ENCODE results near the gene LGALSL.

The LGALSL gene

GRCh38 chr2:64481665-64482064 lies 27.7 kb downstream of the LGALSL start:
- TF ChIP-seq MAX (IDR thresholded peaks at IDR 0.05; ENCODE audit: low read depth, low read length): no peak
- TF ChIP-seq MYC (IDR thresholded peaks at IDR 0.05; ENCODE audit: low read depth, low read length): no peak
- no peak for TF ChIP-seq CTCF (IDR thresholded peaks at IDR 0.05; ENCODE audit: low read depth, low read length)
- no peak for TF ChIP-seq POLR2A (IDR thresholded peaks at IDR 0.05; ENCODE audit: extremely low read depth, insufficient read length)
- no peak overlapping the region for H3K4me3 ChIP-seq (ENCODE audit: low read depth, low read length)
- no peak for DNase-seq (ENCODE audit: low read depth)

- H3K4me3 ChIP-seq (ENCODE audit: low read depth, low read length): no peak overlapping the region
- no peak for TF ChIP-seq CTCF (IDR thresholded peaks at IDR 0.05; ENCODE audit: low read depth, low read length)
- no peak for TF ChIP-seq POLR2A (IDR thresholded peaks at IDR 0.05; ENCODE audit: extremely low read depth, insufficient read length)
- no peak for TF ChIP-seq MYC (IDR thresholded peaks at IDR 0.05; ENCODE audit: low read depth, low read length)
- TF ChIP-seq MAX (IDR thresholded peaks at IDR 0.05; ENCODE audit: low read depth, low read length): no peak
- DNase-seq (ENCODE audit: low read depth): no peak
Observed at GRCh38 chr2:64482243-64482642, 28.3 kb downstream of the LGALSL start.

GRCh38 chr2:64482765-64483504 lies 29.0 kb downstream of the LGALSL start:
- no peak overlapping the region for H3K4me3 ChIP-seq (ENCODE audit: low read depth, low read length)
- DNase-seq (ENCODE audit: low read depth): no peak
- TF ChIP-seq MAX (IDR thresholded peaks at IDR 0.05; ENCODE audit: low read depth, low read length): no peak
- no peak for TF ChIP-seq CTCF (IDR thresholded peaks at IDR 0.05; ENCODE audit: low read depth, low read length)
- no peak for TF ChIP-seq POLR2A (IDR thresholded peaks at IDR 0.05; ENCODE audit: extremely low read depth, insufficient read length)
- no peak for TF ChIP-seq MYC (IDR thresholded peaks at IDR 0.05; ENCODE audit: low read depth, low read length)

- H3K4me3 ChIP-seq (ENCODE audit: low read depth, low read length): no peak overlapping the region
- no peak for DNase-seq (ENCODE audit: low read depth)
- TF ChIP-seq CTCF (IDR thresholded peaks at IDR 0.05; ENCODE audit: low read depth, low read length): no peak
- TF ChIP-seq POLR2A (IDR thresholded peaks at IDR 0.05; ENCODE audit: extremely low read depth, insufficient read length): no peak
- no peak for TF ChIP-seq MAX (IDR thresholded peaks at IDR 0.05; ENCODE audit: low read depth, low read length)
- TF ChIP-seq MYC (IDR thresholded peaks at IDR 0.05; ENCODE audit: low read depth, low read length): no peak
Observed at GRCh38 chr2:64485331-64485730, 31.4 kb downstream of the LGALSL start.

GRCh38 chr2:64485961-64486360 lies 32.0 kb downstream of the LGALSL start:
- H3K4me3 ChIP-seq (ENCODE audit: low read depth, low read length): no peak overlapping the region
- TF ChIP-seq MYC (IDR thresholded peaks at IDR 0.05; ENCODE audit: low read depth, low read length) (no peak), CTCF (IDR thresholded peaks at IDR 0.05; ENCODE audit: low read depth, low read length) (no peak), MAX (IDR thresholded peaks at IDR 0.05; ENCODE audit: low read depth, low read length) (no peak), POLR2A (IDR thresholded peaks at IDR 0.05; ENCODE audit: extremely low read depth, insufficient read length) (no peak)
- no peak for DNase-seq (ENCODE audit: low read depth)

Measured in NB4 (cell line).